NT2/D1 (cell line): ENCODE results near the gene ELMO1.

ENCODE experiments used
- SUZ12 ChIP-seq: IDR thresholded peaks from 2 replicates; pipeline ENCODE4 v1.6.1; 2011; ENCODE audit not compliant: insufficient read length, insufficient read depth; ENCODE audit errors: extremely low read depth
- YY1 ChIP-seq: IDR thresholded peaks from 2 replicates; pipeline ENCODE4 v1.6.1; 2011; ENCODE audit not compliant: insufficient read length, insufficient read depth

GRCh38 chr7:37249240-37249639, 199.4 kb downstream of the ELMO1 start:
- TF ChIP-seq YY1 (no peak), SUZ12 (no peak)
